ENCODE data around the gene EFNA4.
"Not testable (repeated sequence)": the region's sequence is repeated elsewhere in the genome, so short reads cannot be mapped to it uniquely, and the experiment has no call there.

DNA sequence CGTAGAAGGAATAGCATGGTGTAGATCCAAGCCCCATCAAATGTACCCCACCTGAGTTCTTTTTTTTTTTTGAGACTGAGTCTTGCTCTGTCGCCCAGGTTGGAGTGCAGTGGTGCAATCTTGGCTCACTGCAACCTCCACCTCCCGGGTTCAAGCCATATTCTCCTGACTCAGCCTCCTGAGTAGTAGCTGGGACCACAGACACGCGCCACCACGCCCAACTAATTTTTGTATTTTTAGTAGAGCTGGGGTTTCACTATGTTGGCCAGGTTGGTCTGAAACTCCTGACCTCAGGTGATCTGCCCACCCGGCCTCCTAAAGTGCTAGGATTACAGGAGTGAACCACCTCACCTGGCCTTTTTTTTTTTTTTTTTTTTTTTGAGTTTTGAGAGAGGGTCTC is 54.5 kb downstream of the EFNA4 start:
- TF ChIP-seq, protein P1, sequence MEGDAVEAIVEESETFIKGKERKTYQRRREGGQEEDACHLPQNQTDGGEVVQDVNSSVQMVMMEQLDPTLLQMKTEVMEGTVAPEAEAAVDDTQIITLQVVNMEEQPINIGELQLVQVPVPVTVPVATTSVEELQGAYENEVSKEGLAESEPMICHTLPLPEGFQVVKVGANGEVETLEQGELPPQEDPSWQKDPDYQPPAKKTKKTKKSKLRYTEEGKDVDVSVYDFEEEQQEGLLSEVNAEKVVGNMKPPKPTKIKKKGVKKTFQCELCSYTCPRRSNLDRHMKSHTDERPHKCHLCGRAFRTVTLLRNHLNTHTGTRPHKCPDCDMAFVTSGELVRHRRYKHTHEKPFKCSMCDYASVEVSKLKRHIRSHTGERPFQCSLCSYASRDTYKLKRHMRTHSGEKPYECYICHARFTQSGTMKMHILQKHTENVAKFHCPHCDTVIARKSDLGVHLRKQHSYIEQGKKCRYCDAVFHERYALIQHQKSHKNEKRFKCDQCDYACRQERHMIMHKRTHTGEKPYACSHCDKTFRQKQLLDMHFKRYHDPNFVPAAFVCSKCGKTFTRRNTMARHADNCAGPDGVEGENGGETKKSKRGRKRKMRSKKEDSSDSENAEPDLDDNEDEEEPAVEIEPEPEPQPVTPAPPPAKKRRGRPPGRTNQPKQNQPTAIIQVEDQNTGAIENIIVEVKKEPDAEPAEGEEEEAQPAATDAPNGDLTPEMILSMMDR (IDR thresholded peaks at IDR 0.05): not testable (repeated sequence)
- not testable (repeated sequence) for TF ChIP-seq SIN3A (IDR thresholded peaks at IDR 0.05; ENCODE audit: borderline replicate concordance, insufficient read depth, low read depth, low read length); POLR2AphosphoS5 (IDR thresholded peaks at IDR 0.05; ENCODE audit: low read depth, low read length)
- TF ChIP-seq, protein P2, sequence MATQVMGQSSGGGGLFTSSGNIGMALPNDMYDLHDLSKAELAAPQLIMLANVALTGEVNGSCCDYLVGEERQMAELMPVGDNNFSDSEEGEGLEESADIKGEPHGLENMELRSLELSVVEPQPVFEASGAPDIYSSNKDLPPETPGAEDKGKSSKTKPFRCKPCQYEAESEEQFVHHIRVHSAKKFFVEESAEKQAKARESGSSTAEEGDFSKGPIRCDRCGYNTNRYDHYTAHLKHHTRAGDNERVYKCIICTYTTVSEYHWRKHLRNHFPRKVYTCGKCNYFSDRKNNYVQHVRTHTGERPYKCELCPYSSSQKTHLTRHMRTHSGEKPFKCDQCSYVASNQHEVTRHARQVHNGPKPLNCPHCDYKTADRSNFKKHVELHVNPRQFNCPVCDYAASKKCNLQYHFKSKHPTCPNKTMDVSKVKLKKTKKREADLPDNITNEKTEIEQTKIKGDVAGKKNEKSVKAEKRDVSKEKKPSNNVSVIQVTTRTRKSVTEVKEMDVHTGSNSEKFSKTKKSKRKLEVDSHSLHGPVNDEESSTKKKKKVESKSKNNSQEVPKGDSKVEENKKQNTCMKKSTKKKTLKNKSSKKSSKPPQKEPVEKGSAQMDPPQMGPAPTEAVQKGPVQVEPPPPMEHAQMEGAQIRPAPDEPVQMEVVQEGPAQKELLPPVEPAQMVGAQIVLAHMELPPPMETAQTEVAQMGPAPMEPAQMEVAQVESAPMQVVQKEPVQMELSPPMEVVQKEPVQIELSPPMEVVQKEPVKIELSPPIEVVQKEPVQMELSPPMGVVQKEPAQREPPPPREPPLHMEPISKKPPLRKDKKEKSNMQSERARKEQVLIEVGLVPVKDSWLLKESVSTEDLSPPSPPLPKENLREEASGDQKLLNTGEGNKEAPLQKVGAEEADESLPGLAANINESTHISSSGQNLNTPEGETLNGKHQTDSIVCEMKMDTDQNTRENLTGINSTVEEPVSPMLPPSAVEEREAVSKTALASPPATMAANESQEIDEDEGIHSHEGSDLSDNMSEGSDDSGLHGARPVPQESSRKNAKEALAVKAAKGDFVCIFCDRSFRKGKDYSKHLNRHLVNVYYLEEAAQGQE (IDR thresholded peaks at IDR 0.05; ENCODE audit: insufficient read depth in 1 of 2, low read depth in 2 of 2, low read length in 1 of 2): not testable (repeated sequence)
